ENCODE data around the gene GCKR. TPM values are rescaled to one million over a fixed set of nuclear protein-coding genes. Genes with fewer than 3 reads are reported as not detected.

Gene GCKR
- total RNA-seq, 1 experiment from 2014 or later: not detected

GRCh38 chr2:27451095-27451494 lies 45.5 kb upstream of the GCKR start:
- RAD21 ChIA-PET (ENCODE audit: low non-redundant PET in 1 of 2, low total read pairs in 2 of 2, uncharacterized antibody in 2 of 2, unreplicated experiment in 2 of 2): no interaction called here
- Histone ChIP-seq H3K4me2 (ENCODE audit: low read length) (no peak overlapping the region), H4K20me1 (ENCODE audit: insufficient read depth) (no peaks in the 10 kb centered on the region), H3K36me3 (ENCODE audit: control insufficient read depth in 1 of 2, insufficient read depth in 2 of 2, low read length in 2 of 2) (no peaks in the 10 kb centered on the region), H3K9ac (ENCODE audit: low read length) (no peak overlapping the region), H2AFZ (ENCODE audit: low read depth, low read length, poor library complexity, severe bottlenecking) (no peak overlapping the region), H3K79me2 (ENCODE audit: insufficient read depth, low read length) (no peaks in the 10 kb centered on the region), H3K27ac (ENCODE audit: low read depth, low read length) (no peak overlapping the region), H3K27me3 (ENCODE audit: insufficient read depth, low read length) (no peaks in the 10 kb centered on the region), H3K4me3 (replicated peaks in 1 of 2; ENCODE audit: low read depth in 1 of 2, low read length in 2 of 2) (no peak overlapping the region), H3K9me2 (ENCODE audit: insufficient read depth) (no peaks in the 10 kb centered on the region), H3K4me1 (ENCODE audit: control insufficient read depth in 1 of 2, insufficient read depth in 2 of 2, low read length in 2 of 2) (peaks cover 0 to under 1% of the 10 kb centered on the region in 2 experiments; a peak in 1 of 4 replicates), H3K9me3 (ENCODE audit: control insufficient read depth in 1 of 2, insufficient read depth in 1 of 2, low read depth in 1 of 2, low read length in 2 of 2) (no peaks in the 10 kb centered on the region)
- intact Hi-C loops (cut with micrococcal nuclease): no loop called here
- ATAC-seq (no peak), DNase-seq (ENCODE audit: low read depth, low spot score) (no peak)
- TF ChIP-seq ZBTB33 (IDR thresholded peaks at IDR 0.05; ENCODE audit: extremely low read depth, insufficient replicate concordance, low read length) (no peak), MAX (IDR thresholded peaks at IDR 0.05) (no peak), EZH2 (IDR thresholded peaks at IDR 0.05) (no peak), ZNF274 (IDR thresholded peaks at IDR 0.05; ENCODE audit: low read depth, low read length) (no peak), POLR2AphosphoS5 (IDR thresholded peaks at IDR 0.05; ENCODE audit: low read depth, low read length) (no peak), CTCF (IDR thresholded peaks at IDR 0.05 in 2 of 3, conservative IDR thresholded peaks at IDR 0.05 in 1 of 3; ENCODE audit: borderline replicate concordance in 1 of 3, insufficient read depth in 1 of 3, low read depth in 2 of 3, low read length in 2 of 3) (no peak), JUND (IDR thresholded peaks at IDR 0.05) (no peak), SIN3A (IDR thresholded peaks at IDR 0.05; ENCODE audit: low read depth) (no peak), CBX3 (IDR thresholded peaks at IDR 0.05; ENCODE audit: low read depth) (no peak), ELF1 (IDR thresholded peaks at IDR 0.05; ENCODE audit: borderline replicate concordance, low read depth) (no peak), EGR1 (IDR thresholded peaks at IDR 0.05; ENCODE audit: low read depth) (no peak), SRF (IDR thresholded peaks at IDR 0.05; ENCODE audit: low read depth) (no peak), FOSL1 (IDR thresholded peaks at IDR 0.05; ENCODE audit: low read depth) (no peak), REST (IDR thresholded peaks at IDR 0.05; ENCODE audit: low read depth) (no peak), RAD21 (IDR thresholded peaks at IDR 0.05; ENCODE audit: low read depth) (no peak), TCF7L2 (IDR thresholded peaks at IDR 0.05; ENCODE audit: borderline replicate concordance, extremely low read depth, insufficient read depth, insufficient read length) (no peak)
- POLR2A ChIA-PET: no interaction called here
- CTCF ChIA-PET: no interaction called here
- BruUV-seq (replicated peaks): no TSS peak

Data from HCT116 (cell line).